SK-N-SH (cell line): ENCODE measurements around the gene DUSP10.

Experiments
- EP300 ChIP-seq, 2 experiments: IDR thresholded peaks; 2 replicates each; pipeline versions ENCODE4 v1.4.0 to v1.6.1; 2012; ENCODE audit warnings: borderline replicate concordance in 1 of 2, low read depth in 1 of 2, low read length in 1 of 2
- FOXM1 ChIP-seq: IDR thresholded peaks from 2 replicates; pipeline ENCODE4 v1.4.0; 2012; ENCODE audit warnings: low read depth, mild to moderate bottlenecking
- POLR2AphosphoS5 ChIP-seq: IDR thresholded peaks from 2 replicates; pipeline ENCODE4 v1.6.1; 2012; ENCODE audit warnings: low read depth, low read length
- RFX5 ChIP-seq: IDR thresholded peaks from 2 replicates; pipeline ENCODE4 v1.6.1; 2012; ENCODE audit warnings: mild to moderate bottlenecking, improper control_type of control experiment, low read length
- RXRA ChIP-seq: IDR thresholded peaks from 2 replicates; pipeline ENCODE4 v1.4.0; 2012; ENCODE audit warnings: low read depth, mild to moderate bottlenecking, borderline replicate concordance
- SIN3A ChIP-seq: IDR thresholded peaks from 2 replicates; pipeline ENCODE4 v1.6.1; 2012; ENCODE audit warnings: low read depth, mild to moderate bottlenecking, low read length, moderate library complexity, borderline replicate concordance
- TAF1 ChIP-seq: IDR thresholded peaks from 2 replicates; pipeline ENCODE4 v1.6.1; 2012; ENCODE audit warnings: low read depth, mild to moderate bottlenecking, low read length, moderate library complexity, borderline replicate concordance
- TCF12 ChIP-seq: IDR thresholded peaks from 2 replicates; pipeline ENCODE4 v1.4.0; 2012
- TF ChIP-seq, protein P1 (sequence below): IDR thresholded peaks from 2 replicates; pipeline ENCODE4 v1.4.0; 2012; ENCODE audit warnings: low read depth
- TF ChIP-seq, protein P2 (sequence below): IDR thresholded peaks from 2 replicates; pipeline ENCODE4 v1.4.0; 2012; ENCODE audit warnings: low read depth, borderline replicate concordance
- TF ChIP-seq, protein P3 (sequence below): fragments of 200-600 bp; sonication (generic); IDR thresholded peaks from 2 replicates; pipeline ENCODE4 v1.6.1; 2017; ENCODE audit warnings: antibody characterized with exemption, mild to moderate bottlenecking, moderate library complexity
- TF ChIP-seq, protein P4 (sequence below): IDR thresholded peaks from 2 replicates; pipeline ENCODE4 v1.6.1; 2012; ENCODE audit warnings: mild to moderate bottlenecking, low read depth, low read length, moderate library complexity

DNA sequence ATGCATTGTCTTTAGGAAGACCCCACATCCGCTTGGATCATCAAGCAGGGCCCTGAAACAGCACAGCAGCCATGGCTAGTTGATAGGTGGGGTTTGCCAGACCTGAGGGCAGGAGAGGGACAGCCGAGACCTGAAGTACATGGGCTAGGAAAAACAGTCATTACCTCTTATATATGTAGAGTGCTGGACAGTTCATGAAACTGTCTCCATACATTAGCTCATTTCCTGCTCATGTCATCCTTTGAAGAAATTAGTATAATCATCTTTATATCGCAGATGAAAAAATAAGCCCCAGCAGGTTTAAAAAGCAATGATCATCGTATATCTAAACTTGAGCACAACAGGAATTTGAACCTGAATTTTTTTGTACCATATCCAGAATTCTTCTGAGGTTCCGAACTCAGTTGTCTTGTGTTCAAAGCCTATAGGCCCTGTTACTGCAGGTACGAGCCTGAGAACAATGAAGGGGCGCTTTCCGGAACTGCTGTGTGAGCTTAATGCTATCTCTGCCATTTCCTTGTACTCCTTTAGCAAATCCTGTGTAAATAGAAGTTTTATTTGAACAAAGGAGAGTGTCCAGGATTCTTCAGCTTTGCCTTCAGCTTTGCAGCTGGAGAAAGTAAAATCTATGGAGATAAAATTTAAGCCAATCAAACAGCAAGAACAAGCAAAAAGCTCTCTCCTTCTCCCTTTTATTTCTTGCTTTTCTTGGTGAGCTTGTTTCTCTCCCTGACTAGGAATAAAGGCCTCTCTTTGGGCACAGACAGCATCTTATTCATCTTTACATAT, 32.4 kb upstream of the DUSP10 start:
- TF ChIP-seq, protein P1, sequence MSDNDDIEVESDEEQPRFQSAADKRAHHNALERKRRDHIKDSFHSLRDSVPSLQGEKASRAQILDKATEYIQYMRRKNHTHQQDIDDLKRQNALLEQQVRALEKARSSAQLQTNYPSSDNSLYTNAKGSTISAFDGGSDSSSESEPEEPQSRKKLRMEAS: no peak
- TF ChIP-seq EP300 (IDR thresholded peaks at IDR 0.05; ENCODE audit: borderline replicate concordance in 1 of 2, low read depth in 1 of 2, low read length in 1 of 2) (no peak), SIN3A (no peak), POLR2AphosphoS5 (no peak), TCF12 (no peak), TAF1 (no peak), RXRA (no peak), FOXM1 (no peak), RFX5 (no peak)
- TF ChIP-seq, protein P2, sequence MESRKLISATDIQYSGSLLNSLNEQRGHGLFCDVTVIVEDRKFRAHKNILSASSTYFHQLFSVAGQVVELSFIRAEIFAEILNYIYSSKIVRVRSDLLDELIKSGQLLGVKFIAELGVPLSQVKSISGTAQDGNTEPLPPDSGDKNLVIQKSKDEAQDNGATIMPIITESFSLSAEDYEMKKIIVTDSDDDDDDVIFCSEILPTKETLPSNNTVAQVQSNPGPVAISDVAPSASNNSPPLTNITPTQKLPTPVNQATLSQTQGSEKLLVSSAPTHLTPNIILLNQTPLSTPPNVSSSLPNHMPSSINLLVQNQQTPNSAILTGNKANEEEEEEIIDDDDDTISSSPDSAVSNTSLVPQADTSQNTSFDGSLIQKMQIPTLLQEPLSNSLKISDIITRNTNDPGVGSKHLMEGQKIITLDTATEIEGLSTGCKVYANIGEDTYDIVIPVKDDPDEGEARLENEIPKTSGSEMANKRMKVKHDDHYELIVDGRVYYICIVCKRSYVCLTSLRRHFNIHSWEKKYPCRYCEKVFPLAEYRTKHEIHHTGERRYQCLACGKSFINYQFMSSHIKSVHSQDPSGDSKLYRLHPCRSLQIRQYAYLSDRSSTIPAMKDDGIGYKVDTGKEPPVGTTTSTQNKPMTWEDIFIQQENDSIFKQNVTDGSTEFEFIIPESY: no peak
- TF ChIP-seq, protein P3, sequence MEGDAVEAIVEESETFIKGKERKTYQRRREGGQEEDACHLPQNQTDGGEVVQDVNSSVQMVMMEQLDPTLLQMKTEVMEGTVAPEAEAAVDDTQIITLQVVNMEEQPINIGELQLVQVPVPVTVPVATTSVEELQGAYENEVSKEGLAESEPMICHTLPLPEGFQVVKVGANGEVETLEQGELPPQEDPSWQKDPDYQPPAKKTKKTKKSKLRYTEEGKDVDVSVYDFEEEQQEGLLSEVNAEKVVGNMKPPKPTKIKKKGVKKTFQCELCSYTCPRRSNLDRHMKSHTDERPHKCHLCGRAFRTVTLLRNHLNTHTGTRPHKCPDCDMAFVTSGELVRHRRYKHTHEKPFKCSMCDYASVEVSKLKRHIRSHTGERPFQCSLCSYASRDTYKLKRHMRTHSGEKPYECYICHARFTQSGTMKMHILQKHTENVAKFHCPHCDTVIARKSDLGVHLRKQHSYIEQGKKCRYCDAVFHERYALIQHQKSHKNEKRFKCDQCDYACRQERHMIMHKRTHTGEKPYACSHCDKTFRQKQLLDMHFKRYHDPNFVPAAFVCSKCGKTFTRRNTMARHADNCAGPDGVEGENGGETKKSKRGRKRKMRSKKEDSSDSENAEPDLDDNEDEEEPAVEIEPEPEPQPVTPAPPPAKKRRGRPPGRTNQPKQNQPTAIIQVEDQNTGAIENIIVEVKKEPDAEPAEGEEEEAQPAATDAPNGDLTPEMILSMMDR: no peak
- TF ChIP-seq, protein P4, sequence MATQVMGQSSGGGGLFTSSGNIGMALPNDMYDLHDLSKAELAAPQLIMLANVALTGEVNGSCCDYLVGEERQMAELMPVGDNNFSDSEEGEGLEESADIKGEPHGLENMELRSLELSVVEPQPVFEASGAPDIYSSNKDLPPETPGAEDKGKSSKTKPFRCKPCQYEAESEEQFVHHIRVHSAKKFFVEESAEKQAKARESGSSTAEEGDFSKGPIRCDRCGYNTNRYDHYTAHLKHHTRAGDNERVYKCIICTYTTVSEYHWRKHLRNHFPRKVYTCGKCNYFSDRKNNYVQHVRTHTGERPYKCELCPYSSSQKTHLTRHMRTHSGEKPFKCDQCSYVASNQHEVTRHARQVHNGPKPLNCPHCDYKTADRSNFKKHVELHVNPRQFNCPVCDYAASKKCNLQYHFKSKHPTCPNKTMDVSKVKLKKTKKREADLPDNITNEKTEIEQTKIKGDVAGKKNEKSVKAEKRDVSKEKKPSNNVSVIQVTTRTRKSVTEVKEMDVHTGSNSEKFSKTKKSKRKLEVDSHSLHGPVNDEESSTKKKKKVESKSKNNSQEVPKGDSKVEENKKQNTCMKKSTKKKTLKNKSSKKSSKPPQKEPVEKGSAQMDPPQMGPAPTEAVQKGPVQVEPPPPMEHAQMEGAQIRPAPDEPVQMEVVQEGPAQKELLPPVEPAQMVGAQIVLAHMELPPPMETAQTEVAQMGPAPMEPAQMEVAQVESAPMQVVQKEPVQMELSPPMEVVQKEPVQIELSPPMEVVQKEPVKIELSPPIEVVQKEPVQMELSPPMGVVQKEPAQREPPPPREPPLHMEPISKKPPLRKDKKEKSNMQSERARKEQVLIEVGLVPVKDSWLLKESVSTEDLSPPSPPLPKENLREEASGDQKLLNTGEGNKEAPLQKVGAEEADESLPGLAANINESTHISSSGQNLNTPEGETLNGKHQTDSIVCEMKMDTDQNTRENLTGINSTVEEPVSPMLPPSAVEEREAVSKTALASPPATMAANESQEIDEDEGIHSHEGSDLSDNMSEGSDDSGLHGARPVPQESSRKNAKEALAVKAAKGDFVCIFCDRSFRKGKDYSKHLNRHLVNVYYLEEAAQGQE: no peak
